Liver (tissue), 9 donors: Measurements from ENCODE around the gene EVI5. TPM values are rescaled to one million over a fixed set of nuclear protein-coding genes. Genes with fewer than 3 reads are reported as not detected.
A peak's percentile ranks its signal among the peaks of the same experiment; 100 is the strongest.

Experiments
- DNase-seq: peaks from one replicate; pipeline ENCODE4 v3.0.0-alpha.2; 2017; ENCODE audit warnings: low spot score
- H3K27ac ChIP-seq, 2 donors: one replicate each; pipeline ENCODE4 v1.7.0; 2013; ENCODE audit warnings: inconsistent platforms in 2 of 2, low read length in 2 of 2, control low read depth in 1 of 2, low read depth in 1 of 2, mild to moderate bottlenecking in 1 of 2
- H3K27me3 ChIP-seq, 4 donors: one replicate each; pipeline versions ENCODE4 v1.6.1 to v1.7.0; 2013; ENCODE audit warnings: low read length in 3 of 4, inconsistent platforms in 1 of 4, mild to moderate bottlenecking in 1 of 4, moderate library complexity in 1 of 4; ENCODE audit not compliant: control insufficient read depth in 4 of 4, insufficient read depth in 4 of 4
- H3K36me3 ChIP-seq, 4 donors: one replicate each; pipeline versions ENCODE4 v1.6.1 to v1.7.0; 2013; ENCODE audit warnings: low read length in 3 of 4, mild to moderate bottlenecking in 3 of 4, low read depth in 1 of 4, moderate library complexity in 1 of 4; ENCODE audit not compliant: control insufficient read depth in 4 of 4, insufficient read depth in 3 of 4
- H3K4me1 ChIP-seq, 4 donors: one replicate each; pipeline versions ENCODE4 v1.6.1 to v1.7.0; 2013; ENCODE audit warnings: low read length in 3 of 4, mild to moderate bottlenecking in 3 of 4, moderate library complexity in 1 of 4; ENCODE audit not compliant: control insufficient read depth in 4 of 4, insufficient read depth in 4 of 4
- H3K4me3 ChIP-seq, 3 donors: one replicate each; pipeline versions ENCODE4 v1.6.1 to v1.7.0; 2013; ENCODE audit warnings: low read length in 3 of 3, control low read depth in 1 of 3, low read depth in 1 of 3, mild to moderate bottlenecking in 1 of 3
- H3K9ac ChIP-seq, 2 donors: one replicate each; pipeline ENCODE4 v1.7.0; 2013; ENCODE audit warnings: low read length in 2 of 2, mild to moderate bottlenecking in 2 of 2, moderate library complexity in 2 of 2, control low read depth in 1 of 2, low read depth in 1 of 2
- H3K9me3 ChIP-seq, 4 donors: one replicate each; pipeline versions ENCODE4 v1.6.1 to v1.7.0; 2013; ENCODE audit warnings: low read length in 3 of 4; ENCODE audit not compliant: control insufficient read depth in 4 of 4
- EGR1 ChIP-seq, 2 donors: IDR thresholded peaks; 2 replicates each; pipeline ENCODE4 v1.6.1; 2016 to 2018; ENCODE audit warnings: antibody characterized with exemption in 2 of 2, low read depth in 2 of 2
- FOXA1 ChIP-seq: IDR thresholded peaks from 2 replicates; pipeline ENCODE4 v1.6.1; 2016; ENCODE audit warnings: antibody characterized with exemption
- FOXA2 ChIP-seq: IDR thresholded peaks from 2 replicates; pipeline ENCODE4 v1.6.1; 2016; ENCODE audit warnings: antibody characterized with exemption
- GABPA ChIP-seq, 2 donors: IDR thresholded peaks in 1 of 2; conservative IDR thresholded peaks in 1 of 2; 2 replicates each; pipeline ENCODE4 v1.6.1; 2016; ENCODE audit warnings: antibody characterized with exemption in 2 of 2, mild to moderate bottlenecking in 1 of 2, moderate library complexity in 1 of 2
- HNF4A ChIP-seq, 2 donors: conservative IDR thresholded peaks; 2 replicates each; pipeline ENCODE4 v1.6.1; 2016; ENCODE audit warnings: antibody characterized with exemption in 2 of 2, mild to moderate bottlenecking in 2 of 2
- HNF4G ChIP-seq: IDR thresholded peaks from 2 replicates; pipeline ENCODE4 v1.6.1; 2016; ENCODE audit warnings: antibody characterized with exemption
- JUND ChIP-seq, 2 donors: IDR thresholded peaks; 2 replicates each; pipeline ENCODE4 v1.6.1; 2016; ENCODE audit warnings: antibody characterized with exemption in 2 of 2
- NR2F2 ChIP-seq: IDR thresholded peaks from 2 replicates; pipeline ENCODE4 v1.6.1; 2016; ENCODE audit warnings: antibody characterized with exemption
- RAD21 ChIP-seq, 2 donors: IDR thresholded peaks; 2 replicates each; pipeline ENCODE4 v1.6.1; 2016; ENCODE audit warnings: antibody characterized with exemption in 2 of 2, mild to moderate bottlenecking in 2 of 2
- RXRA ChIP-seq, 2 donors: IDR thresholded peaks; 2 replicates each; pipeline ENCODE4 v1.6.1; 2017 to 2018; ENCODE audit warnings: antibody characterized with exemption in 2 of 2, mild to moderate bottlenecking in 1 of 2
- SP1 ChIP-seq: IDR thresholded peaks from 2 replicates; pipeline ENCODE4 v1.6.1; 2018; ENCODE audit warnings: antibody characterized with exemption, mild to moderate bottlenecking
- TAF1 ChIP-seq: conservative IDR thresholded peaks from 2 replicates; pipeline ENCODE4 v1.6.1; 2016; ENCODE audit warnings: antibody characterized with exemption, mild to moderate bottlenecking
- YY1 ChIP-seq: IDR thresholded peaks from 2 replicates; pipeline ENCODE4 v1.6.1; 2016; ENCODE audit warnings: antibody characterized with exemption, mild to moderate bottlenecking
- WGBS: extraction: QIAGEN DNeasy Blood & Tissue Kit; methylation state at CpG from one replicate; pipeline ENCODE4 v1.1.7; 2013; 5-methylcytosine and 5-hydroxymethylcytosine counted together
- polyA plus RNA-seq, 2 donors: library from polyadenylated mRNA; stranded (reverse) in 1 of 2; unstranded in 1 of 2; fragments of 200-250 nt in 1 of 2; fragments of >200 nt in 1 of 2; fragmentation: Nextera tagmentation in 1 of 2; extraction: Ambion mirVana in 1 of 2; gene quantifications; one replicate each; pipeline versions ENCODE4 v1.2.1 to v1.2.3, GENCODE V29; 2013 to 2015
- total RNA-seq, 2 donors: library from RNA; depleted of rRNA; stranded (reverse); fragments of >200 nt; gene quantifications; one replicate each; pipeline ENCODE4 v1.2.3, GENCODE V29; 2014
- TF ChIP-seq, protein P1 (sequence below): IDR thresholded peaks from 2 replicates; pipeline ENCODE4 v1.6.1; 2016; ENCODE audit warnings: antibody characterized with exemption
- TF ChIP-seq, protein P2 (sequence below): IDR thresholded peaks from 2 replicates; pipeline ENCODE4 v1.6.1; 2016; ENCODE audit warnings: antibody characterized with exemption
- TF ChIP-seq, protein P3 (sequence below): IDR thresholded peaks from 2 replicates; pipeline ENCODE4 v1.6.1; 2016; ENCODE audit warnings: antibody characterized with exemption
- TF ChIP-seq, protein P4 (sequence below): IDR thresholded peaks from 2 replicates; pipeline ENCODE4 v1.6.1; 2016; ENCODE audit warnings: antibody characterized with exemption, mild to moderate bottlenecking
- TF ChIP-seq, protein P5 (sequence below): fragments of 150-350 bp; IDR thresholded peaks from 2 replicates; pipeline ENCODE4 v1.5.1; 2017; ENCODE audit warnings: improper control_type of control experiment, low read depth, low read length; ENCODE audit not compliant: missing input control
- donor health status: healthy.
- donor health status: healthy.
- donor health status: healthy.
- donor health status: healthy.
- donor health status: healthy.

Gene EVI5
- total and polyA plus RNA-seq, 4 donors = 4.0 to 35.9 (median 19.1) TPM

DNA sequence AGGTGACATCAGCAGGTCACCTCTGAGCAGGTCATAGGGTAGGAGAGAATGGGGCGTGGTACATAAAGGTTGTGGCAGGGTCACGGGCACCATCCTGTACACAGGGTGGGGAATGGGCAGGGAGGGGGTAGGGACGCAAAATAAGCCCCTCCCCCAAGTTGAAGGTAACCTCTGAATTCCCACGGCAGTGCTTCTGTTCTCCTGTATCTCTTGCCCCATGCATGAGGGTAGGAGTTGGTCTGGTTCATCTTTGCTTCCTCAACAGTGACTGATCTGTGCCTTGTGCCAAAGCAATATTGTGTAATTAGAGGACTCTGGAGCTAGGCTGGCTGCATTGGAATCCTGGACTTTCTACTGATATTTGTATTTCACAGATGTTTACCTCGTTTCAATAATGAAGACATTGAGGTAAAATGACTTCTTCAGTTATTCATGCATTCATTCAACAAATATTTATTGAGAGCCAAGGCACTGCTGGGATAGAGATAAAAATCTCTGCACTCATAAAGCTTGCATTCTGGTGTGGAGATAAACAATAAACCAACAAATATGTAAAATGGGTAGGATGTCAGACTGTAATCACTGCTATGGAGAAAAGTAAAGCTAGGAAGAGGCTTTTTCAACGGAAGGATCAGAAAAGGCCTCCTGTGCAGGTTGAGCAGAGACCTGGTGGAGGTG lies 279.8 kb downstream of the EVI5 start:
- no peak for DNase-seq
- peaks cover 0 to 7% (median 6%) of the 10 kb centered on the region in 4 donors for H3K4me1 ChIP-seq
- no peak overlapping the region for H3K4me3 ChIP-seq
- no peaks in the 10 kb centered on the region for H3K9me3 ChIP-seq
- peak; percentile 99 to 100 for TF ChIP-seq HNF4A (conservative IDR thresholded peaks at IDR 0.05)
- peak; percentile 60 for TF ChIP-seq YY1
- TF ChIP-seq, protein P1, sequence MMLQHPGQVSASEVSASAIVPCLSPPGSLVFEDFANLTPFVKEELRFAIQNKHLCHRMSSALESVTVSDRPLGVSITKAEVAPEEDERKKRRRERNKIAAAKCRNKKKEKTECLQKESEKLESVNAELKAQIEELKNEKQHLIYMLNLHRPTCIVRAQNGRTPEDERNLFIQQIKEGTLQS = no peak
- TF ChIP-seq, protein P2, sequence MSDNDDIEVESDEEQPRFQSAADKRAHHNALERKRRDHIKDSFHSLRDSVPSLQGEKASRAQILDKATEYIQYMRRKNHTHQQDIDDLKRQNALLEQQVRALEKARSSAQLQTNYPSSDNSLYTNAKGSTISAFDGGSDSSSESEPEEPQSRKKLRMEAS = peak; percentile 63
- no peak for TF ChIP-seq NR2F2
- peak; percentile 40 for TF ChIP-seq FOXA2
- TF ChIP-seq FOXA1 = peak; percentile 29
- TF ChIP-seq, protein P3, sequence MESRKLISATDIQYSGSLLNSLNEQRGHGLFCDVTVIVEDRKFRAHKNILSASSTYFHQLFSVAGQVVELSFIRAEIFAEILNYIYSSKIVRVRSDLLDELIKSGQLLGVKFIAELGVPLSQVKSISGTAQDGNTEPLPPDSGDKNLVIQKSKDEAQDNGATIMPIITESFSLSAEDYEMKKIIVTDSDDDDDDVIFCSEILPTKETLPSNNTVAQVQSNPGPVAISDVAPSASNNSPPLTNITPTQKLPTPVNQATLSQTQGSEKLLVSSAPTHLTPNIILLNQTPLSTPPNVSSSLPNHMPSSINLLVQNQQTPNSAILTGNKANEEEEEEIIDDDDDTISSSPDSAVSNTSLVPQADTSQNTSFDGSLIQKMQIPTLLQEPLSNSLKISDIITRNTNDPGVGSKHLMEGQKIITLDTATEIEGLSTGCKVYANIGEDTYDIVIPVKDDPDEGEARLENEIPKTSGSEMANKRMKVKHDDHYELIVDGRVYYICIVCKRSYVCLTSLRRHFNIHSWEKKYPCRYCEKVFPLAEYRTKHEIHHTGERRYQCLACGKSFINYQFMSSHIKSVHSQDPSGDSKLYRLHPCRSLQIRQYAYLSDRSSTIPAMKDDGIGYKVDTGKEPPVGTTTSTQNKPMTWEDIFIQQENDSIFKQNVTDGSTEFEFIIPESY = peak; percentile 38
- TF ChIP-seq SP1 = peak; percentile 82
- peak; percentile 64 to 77 for TF ChIP-seq RXRA (IDR thresholded peaks at IDR 0.05)
- no peak for TF ChIP-seq EGR1 (IDR thresholded peaks at IDR 0.05; ENCODE audit: low read depth in 2 of 2)
- no peak for TF ChIP-seq TAF1
- TF ChIP-seq, protein P4, sequence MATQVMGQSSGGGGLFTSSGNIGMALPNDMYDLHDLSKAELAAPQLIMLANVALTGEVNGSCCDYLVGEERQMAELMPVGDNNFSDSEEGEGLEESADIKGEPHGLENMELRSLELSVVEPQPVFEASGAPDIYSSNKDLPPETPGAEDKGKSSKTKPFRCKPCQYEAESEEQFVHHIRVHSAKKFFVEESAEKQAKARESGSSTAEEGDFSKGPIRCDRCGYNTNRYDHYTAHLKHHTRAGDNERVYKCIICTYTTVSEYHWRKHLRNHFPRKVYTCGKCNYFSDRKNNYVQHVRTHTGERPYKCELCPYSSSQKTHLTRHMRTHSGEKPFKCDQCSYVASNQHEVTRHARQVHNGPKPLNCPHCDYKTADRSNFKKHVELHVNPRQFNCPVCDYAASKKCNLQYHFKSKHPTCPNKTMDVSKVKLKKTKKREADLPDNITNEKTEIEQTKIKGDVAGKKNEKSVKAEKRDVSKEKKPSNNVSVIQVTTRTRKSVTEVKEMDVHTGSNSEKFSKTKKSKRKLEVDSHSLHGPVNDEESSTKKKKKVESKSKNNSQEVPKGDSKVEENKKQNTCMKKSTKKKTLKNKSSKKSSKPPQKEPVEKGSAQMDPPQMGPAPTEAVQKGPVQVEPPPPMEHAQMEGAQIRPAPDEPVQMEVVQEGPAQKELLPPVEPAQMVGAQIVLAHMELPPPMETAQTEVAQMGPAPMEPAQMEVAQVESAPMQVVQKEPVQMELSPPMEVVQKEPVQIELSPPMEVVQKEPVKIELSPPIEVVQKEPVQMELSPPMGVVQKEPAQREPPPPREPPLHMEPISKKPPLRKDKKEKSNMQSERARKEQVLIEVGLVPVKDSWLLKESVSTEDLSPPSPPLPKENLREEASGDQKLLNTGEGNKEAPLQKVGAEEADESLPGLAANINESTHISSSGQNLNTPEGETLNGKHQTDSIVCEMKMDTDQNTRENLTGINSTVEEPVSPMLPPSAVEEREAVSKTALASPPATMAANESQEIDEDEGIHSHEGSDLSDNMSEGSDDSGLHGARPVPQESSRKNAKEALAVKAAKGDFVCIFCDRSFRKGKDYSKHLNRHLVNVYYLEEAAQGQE = peak; percentile 52
- TF ChIP-seq RAD21 (IDR thresholded peaks at IDR 0.05) = peak; percentile 45 to 53
- TF ChIP-seq JUND (IDR thresholded peaks at IDR 0.05) = peak; percentile 47 to 77
- peak; percentile 93 for TF ChIP-seq HNF4G
- TF ChIP-seq, protein P5, sequence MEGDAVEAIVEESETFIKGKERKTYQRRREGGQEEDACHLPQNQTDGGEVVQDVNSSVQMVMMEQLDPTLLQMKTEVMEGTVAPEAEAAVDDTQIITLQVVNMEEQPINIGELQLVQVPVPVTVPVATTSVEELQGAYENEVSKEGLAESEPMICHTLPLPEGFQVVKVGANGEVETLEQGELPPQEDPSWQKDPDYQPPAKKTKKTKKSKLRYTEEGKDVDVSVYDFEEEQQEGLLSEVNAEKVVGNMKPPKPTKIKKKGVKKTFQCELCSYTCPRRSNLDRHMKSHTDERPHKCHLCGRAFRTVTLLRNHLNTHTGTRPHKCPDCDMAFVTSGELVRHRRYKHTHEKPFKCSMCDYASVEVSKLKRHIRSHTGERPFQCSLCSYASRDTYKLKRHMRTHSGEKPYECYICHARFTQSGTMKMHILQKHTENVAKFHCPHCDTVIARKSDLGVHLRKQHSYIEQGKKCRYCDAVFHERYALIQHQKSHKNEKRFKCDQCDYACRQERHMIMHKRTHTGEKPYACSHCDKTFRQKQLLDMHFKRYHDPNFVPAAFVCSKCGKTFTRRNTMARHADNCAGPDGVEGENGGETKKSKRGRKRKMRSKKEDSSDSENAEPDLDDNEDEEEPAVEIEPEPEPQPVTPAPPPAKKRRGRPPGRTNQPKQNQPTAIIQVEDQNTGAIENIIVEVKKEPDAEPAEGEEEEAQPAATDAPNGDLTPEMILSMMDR = no peak
- TF ChIP-seq GABPA (IDR thresholded peaks at IDR 0.05 in 1 of 2, conservative IDR thresholded peaks at IDR 0.05 in 1 of 2) = no peak
- no peak overlapping the region for H3K9ac ChIP-seq
- 47% methylated on average over 6 of the region's 6 CpGs for whole genome bisulfite sequencing
- no peaks in the 10 kb centered on the region for H3K27me3 ChIP-seq
- H3K27ac ChIP-seq = no peak overlapping the region
- no peaks in the 10 kb centered on the region for H3K36me3 ChIP-seq
